Peyer's patch (tissue), 4 donors: ENCODE results near the gene HELZ. TPM values are rescaled to one million over a fixed set of nuclear protein-coding genes. Genes with fewer than 3 reads are reported as not detected.
"Not testable (repeated sequence)": the region's sequence is repeated elsewhere in the genome, so short reads cannot be mapped to it uniquely, and the experiment has no call there.

Experiments
- DNase-seq, 3 donors: peaks; one replicate each; pipeline ENCODE4 v3.0.0-alpha.2; 2017 to 2019
- H3K27ac ChIP-seq, 4 donors: fragments of 200-600 bp; sonication (generic); one replicate each; pipeline ENCODE4 v1.5.1; 2016 to 2019
- H3K27me3 ChIP-seq, 2 donors: fragments of 200-600 bp; sonication (generic); one replicate each; pipeline ENCODE4 v1.5.1; 2019
- H3K36me3 ChIP-seq, 3 donors: fragments of 200-600 bp; sonication (generic); one replicate each; pipeline ENCODE4 v1.5.1; 2016 to 2019
- H3K4me1 ChIP-seq, 4 donors: fragments of 200-600 bp; sonication (generic); one replicate each; pipeline ENCODE4 v1.5.1; 2016 to 2019
- H3K4me3 ChIP-seq, 4 donors: fragments of 200-600 bp; sonication (generic); 1 replicate in 3 of 4; 2 replicates in 1 of 4; pipeline ENCODE4 v1.5.1; 2016 to 2019; ENCODE audit warnings: mild to moderate bottlenecking in 1 of 4
- H3K9me3 ChIP-seq, 4 donors: fragments of 200-600 bp; sonication (generic); one replicate each; pipeline ENCODE4 v1.5.1; 2016 to 2019; ENCODE audit warnings: mild to moderate bottlenecking in 1 of 4
- POLR2A ChIP-seq, 2 donors: fragments of 450-650 bp; IDR thresholded peaks; one replicate each; pipeline ENCODE4 v1.5.1; 2017; ENCODE audit warnings: antibody characterized with exemption in 2 of 2, mild to moderate bottlenecking in 2 of 2, moderate library complexity in 2 of 2
- total RNA-seq, 4 donors: library from RNA; depleted of rRNA; stranded (reverse); fragments of >200 nt; gene quantifications; one replicate each; pipeline ENCODE4 v1.1.0, GENCODE V29; 2016
- TF ChIP-seq, protein P1 (sequence below), 6 experiments: fragments of 450-650 bp in 4 of 6; fragments of 200-600 bp in 2 of 6; sonication (generic) in 1 of 6; IDR thresholded peaks; one replicate each; pipeline ENCODE4 v1.5.1; 2017 to 2019; ENCODE audit warnings: antibody characterized with exemption in 6 of 6, mild to moderate bottlenecking in 3 of 6, moderate library complexity in 1 of 6

HELZ gene
- total RNA-seq, 4 donors from 2014 or later, result 37.1 to 124 (median 58.8) TPM

DNA sequence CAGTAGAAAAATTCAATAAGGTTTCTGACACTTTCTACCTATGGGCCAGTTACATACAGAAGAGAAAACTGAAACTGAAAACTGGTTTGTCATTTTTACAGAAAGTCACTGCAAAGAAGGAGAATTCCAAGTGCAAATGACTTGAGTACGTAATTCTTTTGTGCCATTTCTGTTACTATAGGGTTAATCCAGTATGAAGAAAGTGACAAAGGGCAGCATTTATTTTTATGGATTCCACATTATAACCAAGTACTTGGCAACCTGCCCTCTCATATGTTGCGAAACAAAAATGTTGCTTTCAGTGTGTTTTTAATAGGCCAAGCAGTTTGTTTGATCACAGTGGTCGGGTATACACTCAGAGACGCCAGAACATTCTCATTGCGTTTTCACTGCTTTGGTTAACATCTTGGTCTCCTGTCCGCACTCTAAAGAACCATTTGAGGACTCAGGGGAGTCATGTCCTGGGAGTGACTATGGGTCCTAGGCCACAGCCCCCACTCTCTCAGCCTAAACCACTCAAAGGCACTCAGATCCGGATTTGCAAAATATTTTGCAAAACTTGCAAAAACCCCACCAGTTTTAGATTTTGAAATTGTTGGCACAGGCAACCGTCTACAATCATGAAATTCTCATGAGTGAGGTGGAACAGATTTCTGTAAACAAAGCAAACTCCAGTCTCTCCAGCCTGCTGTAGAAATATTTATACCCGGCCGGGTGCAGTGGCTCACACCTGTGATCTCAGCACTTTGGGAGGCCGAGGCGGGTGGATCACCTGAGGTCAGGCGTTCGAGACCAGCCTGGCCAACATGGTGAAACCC, 15.4 kb upstream of the HELZ start:
- H3K27me3 ChIP-seq, result no peaks in the 10 kb centered on the region
- no peak overlapping the region for H3K4me3 ChIP-seq
- peak overlapping the region in 3 of 4 donors; percentile 25 to 59 (median 46) for H3K27ac ChIP-seq
- no peaks in the 10 kb centered on the region for H3K9me3 ChIP-seq
- TF ChIP-seq POLR2A (IDR thresholded peaks at IDR 0.05), result no peak
- TF ChIP-seq, protein P1, sequence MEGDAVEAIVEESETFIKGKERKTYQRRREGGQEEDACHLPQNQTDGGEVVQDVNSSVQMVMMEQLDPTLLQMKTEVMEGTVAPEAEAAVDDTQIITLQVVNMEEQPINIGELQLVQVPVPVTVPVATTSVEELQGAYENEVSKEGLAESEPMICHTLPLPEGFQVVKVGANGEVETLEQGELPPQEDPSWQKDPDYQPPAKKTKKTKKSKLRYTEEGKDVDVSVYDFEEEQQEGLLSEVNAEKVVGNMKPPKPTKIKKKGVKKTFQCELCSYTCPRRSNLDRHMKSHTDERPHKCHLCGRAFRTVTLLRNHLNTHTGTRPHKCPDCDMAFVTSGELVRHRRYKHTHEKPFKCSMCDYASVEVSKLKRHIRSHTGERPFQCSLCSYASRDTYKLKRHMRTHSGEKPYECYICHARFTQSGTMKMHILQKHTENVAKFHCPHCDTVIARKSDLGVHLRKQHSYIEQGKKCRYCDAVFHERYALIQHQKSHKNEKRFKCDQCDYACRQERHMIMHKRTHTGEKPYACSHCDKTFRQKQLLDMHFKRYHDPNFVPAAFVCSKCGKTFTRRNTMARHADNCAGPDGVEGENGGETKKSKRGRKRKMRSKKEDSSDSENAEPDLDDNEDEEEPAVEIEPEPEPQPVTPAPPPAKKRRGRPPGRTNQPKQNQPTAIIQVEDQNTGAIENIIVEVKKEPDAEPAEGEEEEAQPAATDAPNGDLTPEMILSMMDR (IDR thresholded peaks at IDR 0.05), result no peak
- no peaks in the 10 kb centered on the region for H3K36me3 ChIP-seq
- peak in 1 of 3 donors; percentile 46 for DNase-seq
- peaks cover 0 to 18% (median 0%) of the 10 kb centered on the region in 4 donors for H3K4me1 ChIP-seq

DNA sequence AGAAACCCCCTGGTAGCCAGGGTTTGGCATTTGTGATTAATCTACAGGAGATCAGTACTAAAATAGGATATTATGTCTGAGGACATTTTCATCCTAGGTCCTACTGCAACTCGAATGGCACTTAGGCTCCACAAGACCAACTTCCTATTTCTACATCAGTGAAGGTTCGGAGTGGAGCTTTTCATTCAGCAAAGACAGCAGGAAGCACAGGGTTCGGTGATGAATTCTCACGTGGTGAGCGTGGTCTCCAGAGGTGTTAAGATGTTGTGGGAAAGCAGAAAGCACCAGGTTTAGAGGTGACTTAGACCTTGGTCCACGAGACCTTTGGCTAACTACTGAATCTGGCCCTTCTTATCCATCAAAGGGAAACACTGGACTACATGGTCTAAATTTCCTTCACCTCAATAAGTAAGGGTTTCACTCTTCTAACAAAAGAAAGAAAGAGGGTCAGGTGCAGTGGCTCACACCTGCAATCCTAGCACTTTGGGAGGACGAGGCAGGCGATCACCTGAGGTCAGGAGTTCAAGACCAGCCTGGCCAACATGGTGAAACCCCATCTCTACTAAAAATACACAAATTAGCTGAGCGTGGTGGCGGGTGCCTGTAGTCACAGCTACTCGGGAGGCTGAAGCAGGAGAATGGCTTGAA, 13.9 kb upstream of the HELZ start:
- H3K27me3 ChIP-seq, result no peaks in the 10 kb centered on the region
- H3K9me3 ChIP-seq, result no peaks in the 10 kb centered on the region
- TF ChIP-seq, protein P1 (IDR thresholded peaks at IDR 0.05), result no peak
- no peak for TF ChIP-seq POLR2A (IDR thresholded peaks at IDR 0.05)
- DNase-seq, result peak in 2 of 3 donors; percentile 29 to 69
- H3K4me3 ChIP-seq, result no peak overlapping the region
- no peaks in the 10 kb centered on the region for H3K36me3 ChIP-seq
- H3K4me1 ChIP-seq, result peaks cover 0 to 18% (median 0%) of the 10 kb centered on the region in 4 donors
- H3K27ac ChIP-seq, result peak overlapping the region in 3 of 4 donors; percentile 3 to 17 (median 6)

DNA sequence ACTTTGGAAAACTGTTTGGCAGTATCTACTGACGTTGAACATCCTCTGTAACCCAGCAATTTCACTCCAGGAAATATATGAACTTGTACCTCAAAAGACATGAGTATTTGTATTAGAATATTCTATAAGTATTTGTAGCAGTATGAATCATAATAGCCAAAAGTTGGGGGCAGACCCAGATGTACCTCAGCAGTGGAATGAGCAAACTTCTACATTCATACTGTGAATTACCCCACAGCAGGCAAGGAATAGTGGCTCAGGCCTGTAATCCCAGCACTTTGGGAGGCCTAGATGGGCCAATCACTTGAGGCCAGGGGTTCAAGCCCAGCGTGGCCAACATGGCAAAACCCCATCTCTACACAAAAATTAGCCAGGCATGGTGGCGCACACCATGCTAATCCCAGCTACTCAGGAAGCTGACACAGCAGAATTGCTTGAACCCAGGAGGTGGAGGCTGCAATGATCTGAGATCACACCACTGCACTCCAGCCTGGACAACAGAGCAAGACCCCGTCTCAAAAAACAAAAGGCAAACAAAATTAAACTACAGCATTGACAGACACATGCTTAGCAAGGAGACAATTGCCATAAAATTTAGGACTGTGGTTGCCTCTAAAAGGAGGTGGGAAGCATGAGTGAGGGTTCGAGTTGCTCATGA, 11.2 kb upstream of the HELZ start:
- no peak for DNase-seq
- no peak for TF ChIP-seq POLR2A (IDR thresholded peaks at IDR 0.05)
- TF ChIP-seq, protein P1 (IDR thresholded peaks at IDR 0.05), result no peak
- Histone ChIP-seq H3K4me3 (no peak overlapping the region), H3K4me1 (peaks cover 0 to 18% (median 0%) of the 10 kb centered on the region in 4 donors), H3K9me3 (no peaks in the 10 kb centered on the region), H3K27me3 (no peaks in the 10 kb centered on the region), H3K27ac (no peak overlapping the region), H3K36me3 (no peaks in the 10 kb centered on the region)

DNA sequence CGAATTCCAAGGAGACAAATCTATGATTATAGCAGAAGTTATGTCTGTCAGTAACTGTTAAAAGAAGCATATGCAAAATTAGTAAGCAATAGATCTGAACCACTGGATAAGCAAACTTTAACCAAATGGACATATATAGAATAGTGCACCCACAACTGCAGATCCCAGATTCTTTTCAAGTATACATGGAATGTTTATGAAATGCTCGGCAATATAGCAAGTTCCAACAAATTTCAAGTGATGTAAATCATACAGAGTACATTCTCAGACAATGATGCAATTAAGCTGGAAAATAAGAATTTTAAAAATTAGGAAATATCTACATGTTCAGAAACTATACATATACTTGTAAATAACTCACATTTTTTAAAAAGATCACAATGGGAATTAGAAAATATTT, 8.4 kb upstream of the HELZ start:
- no peak overlapping the region for H3K4me3 ChIP-seq
- H3K27me3 ChIP-seq, result no peaks in the 10 kb centered on the region
- H3K27ac ChIP-seq, result no peak overlapping the region
- H3K36me3 ChIP-seq, result no peaks in the 10 kb centered on the region
- peaks cover 0 to 6% (median 0%) of the 10 kb centered on the region in 4 donors for H3K4me1 ChIP-seq
- no peaks in the 10 kb centered on the region for H3K9me3 ChIP-seq
- no peak for DNase-seq
- TF ChIP-seq POLR2A (IDR thresholded peaks at IDR 0.05), result no peak
- TF ChIP-seq, protein P1 (IDR thresholded peaks at IDR 0.05), result no peak

DNA sequence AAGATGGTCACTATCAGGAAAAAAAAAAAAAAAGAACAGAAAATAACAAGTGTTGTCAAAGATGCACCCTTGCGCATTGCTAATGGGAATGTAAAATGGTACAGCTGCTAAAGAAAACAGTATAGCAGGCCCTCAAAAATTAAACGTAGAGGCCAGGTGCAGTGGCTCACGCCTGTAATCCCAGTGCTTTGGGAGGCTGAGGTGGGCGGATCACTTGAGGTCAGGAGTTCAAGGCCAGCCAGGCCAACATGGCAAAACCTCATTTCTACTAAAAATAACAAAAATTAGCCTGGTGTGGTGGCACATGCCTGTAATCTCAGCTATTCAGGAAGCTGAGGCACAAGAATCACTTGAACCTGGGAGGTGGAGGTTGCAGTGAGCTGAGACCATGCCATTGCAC, 6.6 kb upstream of the HELZ start:
- H3K9me3 ChIP-seq, H3K4me1 ChIP-seq, DNase-seq, H3K36me3 ChIP-seq, H3K27ac ChIP-seq, H3K4me3 ChIP-seq, H3K27me3 ChIP-seq: not testable (repeated sequence)

DNA sequence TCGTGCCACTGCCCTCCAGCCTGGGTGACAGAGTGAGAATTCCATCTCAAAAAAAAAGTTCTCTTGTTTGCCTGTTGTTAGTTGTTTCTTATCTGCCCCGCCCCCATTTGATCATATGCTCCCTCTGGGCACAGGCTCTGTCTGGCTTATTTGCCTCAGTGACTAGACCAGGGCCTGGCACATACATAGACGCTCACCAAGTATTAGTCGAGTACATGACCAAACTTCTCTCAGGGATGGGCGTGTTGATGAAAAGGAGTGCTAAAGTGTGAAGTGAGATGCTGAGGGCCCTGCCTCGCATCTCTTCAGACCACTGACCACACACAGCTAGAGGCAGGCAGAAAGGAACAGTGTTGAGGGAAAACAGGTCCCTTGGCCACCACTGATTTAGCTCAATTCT, 3.3 kb upstream of the HELZ start:
- Histone ChIP-seq H3K36me3 (no peaks in the 10 kb centered on the region), H3K27me3 (no peaks in the 10 kb centered on the region), H3K4me1 (peaks cover 0 to 20% (median 3%) of the 10 kb centered on the region in 4 donors), H3K4me3 (no peak overlapping the region), H3K27ac (no peak overlapping the region), H3K9me3 (no peaks in the 10 kb centered on the region)
- peak in 1 of 3 donors; percentile 36 for DNase-seq
- no peak for TF ChIP-seq POLR2A (IDR thresholded peaks at IDR 0.05)
